Measurements from ENCODE around the gene PYGM. TPM values are rescaled to one million over a fixed set of nuclear protein-coding genes. Genes with fewer than 3 reads are reported as not detected.

The PYGM gene
- total RNA-seq, 3 donors from 2014 or later = 1.3 to 4.5 (median 3.4) TPM

GRCh38 chr11:64741375-64742086 is 18.2 kb downstream of the PYGM start:
- Histone ChIP-seq H3K36me3 (no peaks in the 10 kb centered on the region), H3K4me3 (peak overlapping the region; percentile 52 to 73 (median 58)), H3K27ac (peak overlapping the region in 1 of 2 donors; percentile 92), H3K4me1 (peaks cover 15 to 17% of the 10 kb centered on the region in 2 donors), H3K27me3 (peaks cover 0 to 22% of the 10 kb centered on the region in 2 donors), H3K9me3 (no peaks in the 10 kb centered on the region)
- TF ChIP-seq POLR2AphosphoS5 (IDR thresholded peaks at IDR 0.05) (no peak), CTCF (IDR thresholded peaks at IDR 0.05) (no peak), POLR2A (IDR thresholded peaks at IDR 0.05) (no peak)
- intact Hi-C loops (cut with DNase I; ENCODE audit: low total_unique reads) = no loop called here
- no peak for DNase-seq (ENCODE audit: low spot score in 2 of 2)

- intact Hi-C loops (cut with DNase I; ENCODE audit: low total_unique reads) = no loop called here
- H3K27ac ChIP-seq = no peak overlapping the region
- no peak for TF ChIP-seq CTCF (IDR thresholded peaks at IDR 0.05)
- no peak for TF ChIP-seq POLR2A (IDR thresholded peaks at IDR 0.05)
- TF ChIP-seq POLR2AphosphoS5 (IDR thresholded peaks at IDR 0.05) = no peak
- no peaks in the 10 kb centered on the region for H3K9me3 ChIP-seq
- H3K4me1 ChIP-seq = peaks cover 8 to 13% of the 10 kb centered on the region in 2 donors
- H3K36me3 ChIP-seq = no peaks in the 10 kb centered on the region
- H3K27me3 ChIP-seq = peaks cover 0 to 18% of the 10 kb centered on the region in 2 donors
- no peak overlapping the region for H3K4me3 ChIP-seq
- DNase-seq (ENCODE audit: low spot score in 2 of 2) = no peak
Measured at GRCh38 chr11:64739871-64740270, 19.9 kb downstream of the PYGM start.

GRCh38 chr11:64736654-64737053 is 23.1 kb downstream of the PYGM start:
- DNase-seq (ENCODE audit: low spot score in 2 of 2) = no peak
- Histone ChIP-seq H3K27me3 (no peaks in the 10 kb centered on the region), H3K36me3 (no peaks in the 10 kb centered on the region), H3K9me3 (no peaks in the 10 kb centered on the region), H3K4me1 (no peaks in the 10 kb centered on the region), H3K4me3 (no peak overlapping the region), H3K27ac (no peak overlapping the region)
- TF ChIP-seq CTCF (IDR thresholded peaks at IDR 0.05) (no peak), POLR2AphosphoS5 (IDR thresholded peaks at IDR 0.05) (no peak), POLR2A (IDR thresholded peaks at IDR 0.05) (no peak)
- intact Hi-C loops (cut with DNase I; ENCODE audit: low total_unique reads) = no loop called here

GRCh38 chr11:64735725-64736259 is 24.0 kb downstream of the PYGM start:
- no peaks in the 10 kb centered on the region for H3K9me3 ChIP-seq
- no peak for TF ChIP-seq CTCF (IDR thresholded peaks at IDR 0.05)
- TF ChIP-seq POLR2A (IDR thresholded peaks at IDR 0.05) = no peak
- no peak for TF ChIP-seq POLR2AphosphoS5 (IDR thresholded peaks at IDR 0.05)
- H3K4me3 ChIP-seq = no peak overlapping the region
- H3K27ac ChIP-seq = no peak overlapping the region
- no peak for DNase-seq (ENCODE audit: low spot score in 2 of 2)
- no peaks in the 10 kb centered on the region for H3K4me1 ChIP-seq
- H3K27me3 ChIP-seq = no peaks in the 10 kb centered on the region
- H3K36me3 ChIP-seq = no peaks in the 10 kb centered on the region
- intact Hi-C loops (cut with DNase I; ENCODE audit: low total_unique reads) = no loop called here
